Daoy (cell line): ENCODE data around the gene TSR3. TPM values are rescaled to one million over a fixed set of nuclear protein-coding genes. Genes with fewer than 3 reads are reported as not detected.
"Not testable (repeated sequence)": the region's sequence is repeated elsewhere in the genome, so short reads cannot be mapped to it uniquely, and the experiment has no call there.

Experiments
- DNase-seq: peaks from one replicate; pipeline ENCODE4 v3.0.0-alpha.2; 2015; ENCODE audit warnings: low read depth
- total RNA-seq: library from RNA; depleted of rRNA; stranded (reverse); fragments of >200 nt; shearing (Covaris generic); gene quantifications from 2 replicates; pipeline ENCODE4 v1.2.3, GENCODE V29; 2014

TSR3 gene
- total RNA-seq, 1 experiment from 2014 or later, result 95.5 TPM

DNA sequence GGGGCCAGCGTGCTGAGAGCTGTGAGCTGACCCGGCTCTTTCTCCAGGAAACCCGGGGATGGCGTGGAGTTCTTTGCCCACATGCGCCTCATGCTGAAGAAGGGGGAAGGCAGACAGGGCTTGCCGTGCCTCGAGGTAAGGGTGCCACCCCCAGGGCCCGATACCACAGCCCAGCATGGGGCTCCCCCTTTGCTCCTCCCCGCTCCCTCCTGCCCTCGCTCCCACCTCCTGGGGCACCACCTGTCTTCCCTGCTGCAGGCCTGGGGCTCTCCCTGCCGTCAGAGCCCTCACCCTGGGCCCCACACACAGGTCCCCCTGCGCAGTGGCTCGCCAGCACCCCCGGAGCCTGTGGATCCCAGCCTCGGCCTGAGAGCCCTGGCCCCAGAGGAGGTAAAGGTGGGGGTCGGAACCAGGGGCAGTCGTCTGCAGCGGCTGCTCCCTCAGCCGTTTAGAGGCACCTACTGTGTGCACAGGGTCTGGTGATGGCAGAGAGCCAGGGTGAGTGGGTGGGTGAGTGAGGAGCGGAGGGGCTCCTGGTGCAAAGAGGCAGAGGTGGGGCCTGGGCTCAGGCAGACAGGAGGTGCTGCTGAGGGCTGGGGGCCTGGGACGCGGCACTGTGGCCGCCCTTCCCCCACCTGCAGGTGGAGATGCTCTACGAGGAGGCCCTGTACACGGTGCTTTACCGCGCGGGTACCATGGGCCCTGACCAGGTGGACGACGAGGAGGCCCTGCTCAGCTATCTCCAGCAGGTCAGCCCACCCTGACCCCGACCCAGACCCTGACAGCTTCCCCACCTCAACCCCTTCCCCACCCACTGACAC lies 12.6 kb downstream of the TSR3 start:
- DNase-seq, result no peak

DNA sequence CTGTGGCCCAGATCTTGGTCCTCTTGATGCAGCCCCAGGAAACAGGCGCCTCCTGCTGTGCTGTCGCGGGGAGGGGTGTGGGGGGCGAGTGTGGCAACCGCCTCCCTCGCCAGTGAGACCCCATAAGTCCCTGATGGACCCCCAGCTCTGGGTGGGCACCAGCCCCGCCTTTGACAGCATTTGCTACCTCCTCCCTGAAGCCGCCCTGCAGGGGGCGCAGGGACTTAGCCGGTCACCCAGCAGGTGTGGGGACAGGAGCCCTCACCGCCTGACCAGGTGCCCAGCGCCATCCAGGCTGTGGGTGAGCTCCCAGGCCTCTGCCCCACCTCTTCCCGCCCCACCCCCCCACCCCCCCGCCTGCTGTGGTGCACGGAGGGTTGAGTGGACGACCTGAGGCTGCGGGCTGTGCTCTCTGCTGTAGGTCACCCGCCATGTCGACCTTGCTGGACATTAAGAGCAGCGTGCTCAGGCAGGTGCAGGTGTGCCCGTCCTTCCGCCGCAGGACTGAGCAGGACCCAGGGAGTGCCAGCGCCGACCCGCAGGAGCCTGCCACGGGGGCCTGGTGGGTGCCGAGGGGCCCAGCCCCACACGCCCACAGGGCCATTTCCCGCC lies 13.5 kb downstream of the TSR3 start:
- DNase-seq, result peak; percentile 27

DNA sequence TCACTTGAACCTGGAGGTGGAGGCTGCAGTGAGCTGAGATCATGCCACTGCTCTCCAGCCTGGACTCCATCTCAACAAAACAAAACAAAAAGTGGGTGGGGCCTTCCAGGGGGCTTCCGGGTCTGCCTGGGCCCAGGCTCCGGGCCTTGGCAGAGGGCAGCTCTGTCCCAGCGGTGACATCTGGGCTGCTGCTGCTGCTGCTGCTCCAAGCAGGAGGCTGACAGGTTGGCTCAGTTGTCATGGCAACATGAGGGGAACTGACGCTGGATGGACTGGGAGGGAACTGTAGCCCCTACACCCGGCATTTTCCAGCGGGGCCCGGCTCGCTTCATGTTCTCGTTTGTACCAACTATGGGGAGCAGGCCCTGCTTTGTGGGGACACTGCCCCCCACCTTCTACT lies 14.2 kb downstream of the TSR3 start:
- DNase-seq, result no peak

DNA sequence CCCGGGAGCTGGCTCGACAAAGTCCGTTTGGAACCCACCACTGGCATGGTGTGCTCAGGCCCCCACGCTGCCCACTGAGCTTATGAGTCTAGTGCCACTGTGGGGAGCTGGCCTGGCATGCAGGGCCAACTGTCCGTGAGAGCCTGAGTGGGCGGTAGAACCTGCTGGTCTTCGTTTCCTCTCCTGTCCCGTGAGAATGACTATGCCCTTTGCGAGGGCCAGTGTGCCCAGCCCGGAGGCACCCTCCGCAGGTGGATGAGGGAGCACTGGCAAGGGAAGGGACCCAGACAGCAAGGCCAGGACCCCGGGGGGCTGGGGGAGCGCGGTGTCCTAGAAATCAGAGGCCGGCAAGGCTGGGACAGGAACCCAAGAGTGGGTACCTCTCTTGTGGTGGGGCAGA lies 15.1 kb downstream of the TSR3 start:
- no peak for DNase-seq

DNA sequence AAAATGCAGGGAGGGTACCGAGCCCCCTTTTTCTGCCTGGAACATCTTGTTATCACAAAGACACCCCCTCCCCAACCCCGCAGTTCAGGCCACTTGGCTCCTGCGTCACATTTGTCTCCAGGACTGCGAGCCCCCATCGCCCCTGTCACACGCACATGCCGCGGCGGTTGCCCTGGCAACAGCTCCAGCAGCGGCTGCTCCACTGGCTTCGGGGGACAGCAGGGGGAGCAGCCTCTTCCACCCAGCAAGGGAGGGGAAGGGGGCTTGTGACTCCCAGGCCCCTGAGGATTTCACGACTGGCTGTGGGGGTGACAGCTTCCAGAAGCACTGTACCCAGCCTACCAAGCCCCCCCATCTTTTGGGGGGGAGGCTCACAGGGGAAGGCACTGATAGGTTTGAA lies 15.7 kb downstream of the TSR3 start:
- peak; percentile 17 for DNase-seq

DNA sequence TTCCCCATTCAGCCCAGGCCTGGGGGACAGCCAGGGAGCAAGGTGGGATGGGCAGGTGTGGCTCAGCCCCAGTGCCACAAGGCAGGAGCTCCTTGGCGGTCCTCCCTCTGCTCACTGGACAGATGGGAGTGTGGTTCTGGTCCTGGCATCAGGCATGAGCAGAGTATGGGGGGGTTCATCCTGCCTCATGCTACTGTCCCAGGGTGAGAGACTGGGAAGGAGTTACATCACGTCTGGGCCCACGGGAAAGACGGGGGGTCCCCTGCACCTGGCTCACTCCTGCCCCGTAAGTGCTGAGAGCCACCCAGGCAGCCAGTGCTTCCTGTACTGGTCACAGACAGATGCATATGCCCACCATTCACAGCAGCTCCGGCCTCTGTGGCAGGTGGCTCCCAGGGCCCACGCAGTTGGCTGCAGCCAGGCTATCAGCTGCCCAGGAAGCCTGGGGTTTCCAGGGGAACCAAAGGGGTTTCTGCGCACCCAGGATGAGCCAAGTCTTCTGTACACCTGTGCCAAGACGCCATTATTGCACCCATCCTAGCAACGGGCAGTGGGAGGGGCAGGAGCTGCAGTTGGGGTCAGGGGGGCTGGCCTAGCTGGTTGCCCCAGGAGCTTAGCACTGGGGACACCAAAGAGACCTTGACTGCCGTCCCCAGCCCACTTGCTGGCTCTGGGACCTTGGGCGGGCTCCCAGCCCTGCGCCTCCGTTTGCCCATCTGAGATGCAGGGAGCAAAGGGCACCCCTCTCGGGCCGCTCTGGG lies 16.3 kb downstream of the TSR3 start:
- no peak for DNase-seq

DNA sequence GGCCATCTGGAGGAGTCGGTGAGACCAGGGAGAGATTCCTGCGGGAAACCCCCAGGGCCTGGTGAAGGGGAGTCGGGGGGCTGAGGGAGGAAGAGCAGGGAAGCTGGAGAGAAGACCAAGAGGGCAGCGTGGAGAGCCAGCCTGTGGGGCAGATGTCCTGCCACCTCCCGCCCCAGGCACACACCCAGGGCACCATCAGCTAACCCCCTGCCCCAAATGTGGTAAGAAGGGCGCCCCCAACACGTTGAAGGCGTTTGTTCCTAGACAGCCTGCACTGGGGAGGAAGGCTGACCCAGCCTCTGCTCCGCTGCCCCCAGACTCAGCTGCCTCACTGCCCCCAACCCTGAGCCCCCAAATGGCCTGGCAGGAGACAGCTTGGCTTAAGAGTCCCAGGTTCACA lies 16.9 kb downstream of the TSR3 start:
- DNase-seq, result no peak

DNA sequence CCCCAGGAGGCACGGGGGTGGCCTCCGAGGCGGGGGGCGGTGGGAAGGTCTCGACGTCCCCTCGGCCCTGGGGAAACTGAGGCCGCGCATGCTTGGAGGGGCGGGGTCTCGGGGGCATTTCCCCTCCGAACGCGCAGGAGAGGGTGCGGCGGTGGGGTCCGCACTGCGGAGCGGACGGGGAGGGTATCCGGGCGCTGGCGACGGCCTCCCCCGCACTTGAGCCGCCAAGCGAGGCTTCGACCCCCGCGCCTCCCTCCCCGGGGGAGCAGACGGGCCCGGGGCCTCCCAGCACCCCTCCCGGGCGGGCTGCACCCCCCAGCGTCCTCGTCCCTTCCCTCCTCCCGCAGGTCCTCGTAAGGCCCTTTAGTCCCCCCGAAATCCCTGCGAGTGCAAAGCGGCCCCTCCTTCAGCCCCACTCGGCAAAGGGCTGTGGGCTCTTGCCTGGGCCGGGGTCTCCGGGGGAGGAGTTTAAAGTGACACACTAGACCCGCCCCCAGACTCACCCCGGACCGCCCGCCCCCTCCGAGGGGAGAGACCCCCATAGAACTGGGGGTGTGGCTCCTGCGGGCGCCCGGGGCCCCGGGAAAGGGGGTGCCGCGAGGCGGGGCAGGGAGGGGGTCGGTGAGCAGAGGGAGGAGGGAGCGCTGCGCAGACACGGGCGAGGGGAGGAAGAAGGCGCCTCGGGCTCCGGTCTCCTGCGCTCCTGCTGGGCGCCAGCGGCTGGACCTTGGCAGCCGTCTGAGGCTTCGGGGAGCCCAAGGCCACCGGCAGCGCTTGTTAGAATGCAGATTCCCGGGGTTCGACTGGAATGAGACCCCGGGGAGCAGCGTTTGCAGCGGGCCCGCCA lies 17.6 kb downstream of the TSR3 start:
- DNase-seq, result no peak

DNA sequence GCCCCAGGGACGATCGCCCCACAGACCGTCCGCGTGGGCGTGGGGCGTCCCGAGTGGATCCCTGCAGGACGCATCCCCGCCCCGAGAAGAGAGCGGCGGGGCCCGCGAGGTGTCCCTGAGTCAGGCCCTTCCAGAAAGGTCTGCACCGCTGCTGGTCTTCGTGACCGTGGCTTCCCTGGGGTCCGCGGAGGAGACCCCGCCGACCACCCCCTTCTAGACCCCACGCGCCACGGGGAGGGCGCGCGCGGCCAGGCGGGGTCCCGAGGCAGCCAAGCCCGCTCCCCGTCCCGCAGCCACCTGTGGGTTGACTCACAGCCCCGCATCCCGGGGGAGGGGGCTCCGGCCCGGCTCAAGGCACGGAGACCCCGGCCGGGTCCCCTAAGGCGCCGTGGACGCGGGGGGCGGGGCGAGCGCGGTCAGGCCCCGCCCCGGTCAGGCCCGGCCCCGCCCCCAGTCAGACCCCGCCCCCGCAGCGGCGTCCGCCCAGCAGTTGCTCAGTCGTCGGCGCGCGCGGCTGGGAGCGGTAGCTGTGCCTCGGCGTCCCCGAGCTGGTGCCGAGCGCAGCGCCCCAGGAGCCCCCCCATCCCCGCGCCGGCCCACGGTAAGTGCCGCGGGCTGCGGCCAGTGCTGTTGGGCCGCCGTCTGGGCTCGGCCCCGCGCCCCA lies 18.4 kb downstream of the TSR3 start, which contains the start of gene BAIAP3:
TSS of gene BAIAP3 (plus strand) at position 497 of the 664 bp plus-strand sequence. CDS start 4,905 bp downstream, outside the sequence.
- DNase-seq, result peak; percentile 44

DNA sequence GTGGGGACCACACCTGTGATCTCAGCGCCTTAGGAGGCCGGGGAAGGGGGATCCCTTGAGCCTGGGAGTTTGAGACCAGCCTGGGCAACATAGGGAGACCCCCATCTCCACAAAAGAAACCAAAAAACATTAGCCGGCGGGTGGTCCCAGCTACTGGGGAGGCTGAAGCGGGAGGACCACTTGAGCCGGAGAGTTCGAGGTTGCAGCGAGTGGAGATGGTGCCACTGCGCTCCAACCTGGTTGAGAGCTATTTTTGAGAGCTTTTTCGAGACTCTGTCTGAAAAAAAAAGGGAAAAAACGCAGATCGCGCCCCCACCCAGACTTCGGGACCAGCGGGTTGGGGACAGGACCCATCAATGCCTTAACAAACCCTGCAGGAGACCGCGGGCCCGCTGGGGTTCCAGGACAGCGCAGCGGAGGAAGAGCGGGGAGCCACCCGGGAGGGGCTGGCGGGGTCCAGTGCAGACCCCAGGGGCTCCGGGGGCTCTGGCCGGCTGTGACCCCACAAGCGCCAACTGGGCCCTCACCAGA lies 19.0 kb downstream of the TSR3 start:
- no peak for DNase-seq

DNA sequence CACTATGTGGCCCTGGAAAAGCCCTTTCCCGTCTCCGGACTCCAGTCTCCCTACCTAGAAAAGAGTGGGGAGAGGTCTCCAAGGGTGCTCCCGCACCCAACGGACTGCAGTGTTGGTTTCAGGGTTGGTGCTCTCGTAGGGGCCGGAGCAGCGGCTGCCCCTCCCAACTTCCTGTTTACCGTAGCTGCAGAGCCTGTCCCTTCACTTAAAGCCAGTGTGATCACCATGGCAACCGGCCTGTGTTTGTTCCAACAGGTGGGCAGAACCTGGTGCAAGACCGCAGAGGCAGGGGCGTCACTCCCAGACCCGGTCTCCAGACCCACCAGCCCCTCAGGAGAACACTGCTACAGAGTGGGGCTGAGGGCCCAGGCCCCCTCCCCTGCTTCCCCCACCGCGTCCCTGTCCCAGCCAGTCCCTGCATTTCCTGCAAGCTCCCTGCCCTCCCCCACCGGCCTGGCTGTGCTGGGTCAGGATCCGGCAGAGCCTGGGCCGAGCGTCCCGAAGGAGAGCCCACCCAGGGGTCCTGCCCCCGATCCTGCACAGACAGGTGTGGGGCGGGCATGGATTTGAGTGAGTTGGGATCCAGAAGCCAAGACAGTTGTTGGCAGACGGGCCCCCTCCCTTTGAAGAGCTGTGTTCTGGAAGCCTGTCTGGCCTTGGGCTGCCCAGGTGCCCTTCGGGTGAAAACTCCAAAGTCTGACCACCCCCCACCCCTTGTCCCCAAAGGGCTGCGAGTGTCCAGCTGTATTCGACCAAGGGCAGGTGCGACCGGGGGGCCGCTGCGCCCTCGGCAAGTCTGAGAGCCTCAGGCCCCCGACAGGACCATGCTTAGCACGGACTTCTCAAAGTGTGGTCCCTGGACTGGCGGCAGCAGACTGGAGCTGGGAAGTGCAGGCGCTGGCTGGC lies 19.7 kb downstream of the TSR3 start:
- DNase-seq, result no peak

DNA sequence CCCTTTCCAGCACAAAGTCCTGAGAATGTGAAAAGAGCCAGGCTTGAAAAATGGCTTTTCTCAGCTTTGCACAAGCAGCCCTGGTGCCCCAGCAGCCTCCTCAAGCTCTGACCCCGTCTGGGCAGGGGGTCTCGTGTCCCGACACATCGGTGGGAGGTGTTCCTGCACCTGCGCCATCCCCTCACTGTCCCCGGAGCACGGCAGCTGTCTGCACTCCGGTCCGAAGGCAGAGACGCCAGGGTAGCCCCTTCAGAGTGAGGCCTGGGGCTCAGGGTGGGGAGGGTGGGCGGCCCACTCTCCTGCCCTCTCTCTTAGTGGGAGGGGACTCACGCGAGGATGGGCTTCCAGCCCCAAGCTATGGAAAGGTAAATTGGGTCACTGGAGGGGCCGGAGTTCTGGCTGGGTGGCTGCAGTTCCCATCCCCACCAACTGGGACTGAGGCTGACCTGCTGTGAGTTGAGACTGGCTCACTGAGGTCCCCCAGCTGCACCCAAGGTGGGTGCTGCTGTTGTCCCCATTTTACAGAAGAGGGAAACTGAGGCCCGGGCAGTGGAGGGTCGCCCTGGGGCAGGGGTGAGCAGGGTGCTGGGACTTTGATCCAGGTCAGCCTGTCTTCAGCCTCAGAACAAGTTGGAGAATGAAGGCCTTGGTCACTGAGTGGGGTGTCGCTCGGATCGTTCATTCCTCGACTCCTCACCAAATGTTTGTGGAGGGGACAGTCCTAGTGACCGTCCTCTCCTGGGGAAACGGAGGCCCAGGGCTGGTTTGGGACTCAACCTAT lies 20.6 kb downstream of the TSR3 start:
- no peak for DNase-seq

DNA sequence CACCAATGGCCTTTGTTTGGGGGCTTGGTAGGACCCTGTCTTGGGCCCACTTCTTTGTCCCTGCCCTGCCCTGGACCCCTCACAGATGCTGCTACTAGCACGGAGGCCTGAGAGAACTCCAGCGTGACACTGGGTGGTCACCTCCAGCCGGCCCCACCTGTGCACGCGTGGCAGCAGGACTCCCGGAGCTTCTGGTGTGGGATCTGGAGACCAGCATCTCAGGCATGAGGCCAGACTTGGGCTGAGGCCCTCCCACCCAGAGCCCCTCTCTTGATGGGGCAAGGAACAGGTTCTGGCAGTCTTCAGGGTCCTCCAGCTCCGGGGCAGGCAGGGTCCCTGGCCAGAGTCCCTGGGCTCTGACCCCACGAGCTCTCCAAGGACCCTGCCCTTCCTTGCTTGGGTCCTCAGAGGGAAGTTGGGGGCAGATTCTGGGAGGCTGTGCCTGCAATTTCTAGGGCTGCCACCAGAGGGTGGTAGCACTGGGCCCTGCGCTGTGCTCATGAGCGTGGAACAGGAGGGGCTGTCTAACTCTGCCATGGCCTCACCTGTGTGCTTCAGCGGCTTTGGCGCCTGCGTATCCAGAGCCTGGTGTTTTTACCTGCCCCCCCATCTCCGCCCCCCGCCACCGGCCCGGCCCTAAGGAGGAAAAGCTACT lies 21.3 kb downstream of the TSR3 start:
- DNase-seq, result no peak

DNA sequence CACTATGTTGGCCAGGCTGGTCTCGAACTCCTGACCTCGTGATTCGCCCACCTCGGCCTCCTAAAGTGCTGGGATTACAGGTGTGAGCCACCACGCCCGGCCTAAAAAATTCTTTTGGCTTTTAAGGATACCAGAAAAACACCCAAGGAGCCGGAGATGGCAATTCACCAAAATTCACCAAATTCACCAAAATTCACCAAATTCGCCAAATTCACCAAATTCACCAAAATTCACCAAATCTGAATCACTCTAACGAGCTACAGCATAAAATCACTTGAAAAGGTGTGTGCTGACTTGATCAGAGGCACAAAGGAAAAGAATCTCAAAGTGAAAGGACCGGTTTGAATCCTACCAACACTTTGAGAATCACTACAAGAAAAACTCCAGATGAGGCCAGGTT lies 22.7 kb downstream of the TSR3 start:
- DNase-seq, result not testable (repeated sequence)

DNA sequence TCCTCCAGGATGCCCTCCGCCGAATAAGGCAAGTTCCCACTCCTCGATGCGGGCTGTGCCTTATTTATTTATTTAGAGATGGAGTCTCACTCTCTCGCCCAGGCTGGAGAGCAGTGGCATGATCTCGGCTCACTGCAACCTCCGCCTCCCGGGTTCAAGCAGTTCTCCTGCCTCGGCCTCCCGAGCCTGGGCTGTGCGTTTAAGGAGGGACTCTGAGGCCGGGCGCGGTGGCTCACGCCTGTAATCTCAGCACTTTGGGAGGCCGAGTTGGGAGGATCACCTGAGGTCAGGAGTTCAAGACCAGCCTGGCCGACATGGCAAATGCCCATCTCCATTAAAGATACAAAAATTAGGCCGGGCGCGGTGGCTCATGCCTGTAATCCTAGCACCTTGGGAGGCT lies 23.5 kb downstream of the TSR3 start:
- DNase-seq, result not testable (repeated sequence)

DNA sequence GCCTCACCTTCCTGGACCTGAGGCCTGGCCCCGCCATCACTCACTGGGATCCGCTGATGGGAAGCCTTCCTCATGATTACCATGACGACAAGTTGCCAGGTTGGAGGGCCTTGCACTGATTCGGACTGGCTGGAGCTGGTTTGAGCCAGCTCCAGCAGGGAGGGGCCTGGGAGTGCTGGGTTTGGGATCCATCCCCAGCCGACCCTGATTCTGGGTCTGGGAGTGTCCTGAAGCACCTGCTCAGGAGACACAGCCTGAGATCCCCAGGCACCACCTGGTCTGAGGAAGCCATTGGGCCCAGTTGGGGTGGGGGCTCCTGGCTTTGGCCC lies 24.1 kb downstream of the TSR3 start:
- DNase-seq, result no peak

DNA sequence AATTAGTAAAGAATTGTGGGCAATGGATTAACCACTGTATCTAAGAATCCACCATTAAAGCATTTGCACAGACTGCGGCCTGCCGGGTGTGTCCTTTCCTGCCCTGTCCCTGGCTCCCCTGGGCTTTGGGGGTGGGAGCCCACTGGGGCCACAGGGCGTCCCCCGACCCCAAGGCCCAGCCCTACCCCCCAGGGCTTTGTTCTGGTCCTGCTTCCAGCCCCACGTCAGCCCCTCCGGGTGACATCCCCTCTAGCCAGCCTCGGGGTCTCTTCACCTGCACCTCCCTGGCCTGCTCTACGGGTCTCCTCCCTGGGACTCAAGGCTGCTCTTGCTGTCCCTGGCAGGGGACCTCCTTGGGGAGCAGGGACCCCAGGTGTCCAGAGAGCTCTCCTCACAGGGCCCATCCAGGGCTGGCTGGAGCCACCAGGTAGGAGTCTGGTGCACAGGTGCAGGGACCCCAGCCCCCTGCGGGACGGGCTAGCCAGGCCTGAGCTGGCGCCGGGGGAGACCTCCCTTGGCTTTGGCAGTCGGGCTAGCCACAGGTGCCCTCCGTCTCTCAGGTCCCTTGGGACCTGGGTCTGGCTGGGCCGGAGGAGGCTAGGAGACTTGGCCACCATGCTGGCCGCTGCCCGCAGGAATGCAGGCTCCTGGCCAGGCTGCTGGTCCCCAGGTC lies 24.6 kb downstream of the TSR3 start:
- no peak for DNase-seq

DNA sequence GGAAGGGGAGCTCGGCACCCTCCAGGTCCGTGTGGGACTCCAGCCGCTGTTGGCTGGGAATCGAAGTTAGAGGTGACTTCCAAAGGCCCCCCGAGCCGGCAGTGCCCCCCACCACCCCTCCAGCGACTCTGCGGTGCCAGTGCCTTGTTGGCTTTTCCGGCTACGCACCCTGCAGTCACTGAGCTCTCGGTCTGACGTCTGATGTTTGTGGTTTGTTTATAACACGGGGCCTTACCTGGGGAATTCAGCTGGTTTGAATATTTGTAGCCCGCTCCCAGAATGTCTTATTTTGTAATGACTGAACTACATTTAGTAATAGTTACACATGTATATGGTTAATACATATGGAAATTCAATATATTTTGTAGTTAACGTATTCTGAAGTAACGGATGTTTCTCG lies 25.3 kb downstream of the TSR3 start:
- no peak for DNase-seq
